ENCODE measurements around the gene RIMKLB.

- TF ChIP-seq CTCF (IDR thresholded peaks at IDR 0.05 in 8 of 11, conservative IDR thresholded peaks at IDR 0.05 in 3 of 11) (no peak), POLR2A (IDR thresholded peaks at IDR 0.05) (no peak)
These were observed 22.2 kb upstream of the RIMKLB start for GRCh38 chr12:8675591-8676036.
